Limb (tissue), 2 donors: ENCODE measurements around the gene ZNF695.
A peak's percentile ranks its signal among the peaks of the same experiment; 100 is the strongest.
"Not testable (repeated sequence)": the region's sequence is repeated elsewhere in the genome, so short reads cannot be mapped to it uniquely, and the experiment has no call there.

Experiments used
- DNase-seq, 2 donors: peaks; one replicate each; pipeline ENCODE4 v3.0.0-alpha.2; 2016; ENCODE audit errors: extremely low spot score in 2 of 2

ZNF695 gene

DNA sequence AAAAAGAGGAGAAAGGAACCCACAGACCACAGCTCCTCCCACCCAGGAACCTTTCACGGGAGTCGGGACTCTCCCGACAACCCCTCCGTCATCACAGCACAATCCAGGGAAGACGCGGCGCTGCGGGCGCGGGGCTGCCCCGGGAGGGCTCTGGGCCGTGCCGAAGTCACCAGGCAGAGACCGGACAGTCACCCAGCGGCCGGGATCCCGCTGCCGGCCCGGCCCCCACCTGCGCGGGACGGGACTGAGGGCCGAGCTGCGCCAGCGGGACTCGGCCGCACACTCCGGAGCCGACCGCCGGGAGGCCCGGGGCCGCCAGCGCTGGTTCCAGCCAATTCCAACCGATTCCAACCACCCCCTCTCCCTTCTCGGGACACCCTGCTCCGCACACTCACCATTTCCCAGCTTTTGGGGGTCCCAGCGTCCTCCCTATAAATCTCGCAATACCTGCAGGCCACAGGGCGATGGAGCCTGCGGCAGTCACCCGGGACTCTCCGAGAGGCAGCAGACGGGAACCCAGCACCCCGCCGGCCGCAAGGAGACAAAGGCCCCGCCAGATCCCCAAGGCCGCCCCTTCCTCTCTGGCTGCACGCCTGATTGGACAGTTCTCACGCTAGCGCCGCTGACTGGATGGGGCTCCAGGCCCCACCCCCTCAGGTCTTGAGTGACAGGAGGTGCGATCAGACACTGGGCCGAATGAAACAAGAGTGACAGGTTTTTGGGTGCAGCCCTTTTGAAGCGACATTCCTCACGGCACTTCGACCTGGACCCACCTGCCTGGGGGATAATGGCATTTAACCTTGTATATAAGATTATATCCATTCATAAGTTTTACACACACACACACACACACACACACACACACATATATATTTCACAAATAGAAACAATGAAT is at the start of gene ZNF695:
Gene ZNF695 (minus strand): TSS at position 547 of the 895 bp plus-strand sequence. CDS start 149 bp downstream, at position 398.
- DNase-seq = peak; percentile 93 to 94

DNA sequence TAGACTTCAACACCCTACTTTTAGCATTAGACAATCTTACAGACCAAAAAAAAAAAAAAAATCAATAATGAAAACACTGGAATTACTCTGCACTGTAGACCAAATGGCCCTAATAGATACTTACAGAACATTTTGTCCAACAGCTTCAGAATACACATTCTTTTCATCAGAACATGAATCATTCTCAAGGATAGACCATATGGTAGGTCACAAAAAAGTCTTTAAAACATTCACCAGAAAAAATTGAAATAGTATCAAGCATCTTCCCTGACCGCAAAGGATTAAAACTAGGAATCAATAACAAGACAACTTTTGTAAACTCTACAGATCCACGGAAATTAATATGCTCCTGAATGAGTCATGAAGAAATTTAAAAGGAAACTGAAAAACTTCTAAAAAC is 48.2 kb upstream of the ZNF695 start:
- DNase-seq = no peak

DNA sequence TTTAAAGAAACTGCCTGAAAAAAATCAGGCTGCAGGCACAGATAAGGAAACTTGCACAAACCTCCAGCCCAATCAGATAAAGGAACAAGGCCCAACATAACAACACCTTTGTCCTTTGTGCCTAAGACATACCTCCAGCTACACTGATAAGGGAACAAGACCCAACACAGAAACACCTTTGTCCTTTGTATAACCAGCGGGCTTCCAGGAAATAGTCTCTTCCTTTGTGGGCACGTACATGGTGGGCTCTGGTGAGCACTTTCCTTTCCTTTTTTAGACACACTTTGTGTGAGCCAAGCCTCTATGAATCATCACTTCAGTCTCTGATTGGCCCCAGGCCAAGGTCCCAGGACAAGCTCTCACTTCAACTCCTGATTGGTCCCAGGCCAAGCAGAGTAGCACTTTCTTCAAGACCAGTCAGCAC is 47.1 kb upstream of the ZNF695 start:
- no peak for DNase-seq

DNA sequence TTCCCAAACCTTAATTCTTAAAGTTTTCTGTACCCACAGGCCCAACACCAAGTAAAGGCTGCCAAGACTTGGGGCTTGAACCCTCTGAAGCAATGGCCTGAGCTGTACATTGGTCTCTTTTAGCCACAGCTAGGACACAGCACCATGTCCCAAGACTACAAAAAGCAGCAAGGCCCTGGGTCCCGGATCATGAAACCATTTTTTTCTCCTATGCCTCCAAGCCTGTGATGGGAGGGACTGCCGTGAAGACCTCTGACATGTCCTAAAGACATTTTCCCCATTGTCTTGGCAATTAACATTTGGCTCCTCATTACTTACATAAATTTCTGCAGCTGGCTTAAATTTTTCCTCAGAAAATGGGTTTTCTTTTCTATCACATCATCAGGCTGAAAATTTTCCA is 39.8 kb upstream of the ZNF695 start:
- DNase-seq = no peak

DNA sequence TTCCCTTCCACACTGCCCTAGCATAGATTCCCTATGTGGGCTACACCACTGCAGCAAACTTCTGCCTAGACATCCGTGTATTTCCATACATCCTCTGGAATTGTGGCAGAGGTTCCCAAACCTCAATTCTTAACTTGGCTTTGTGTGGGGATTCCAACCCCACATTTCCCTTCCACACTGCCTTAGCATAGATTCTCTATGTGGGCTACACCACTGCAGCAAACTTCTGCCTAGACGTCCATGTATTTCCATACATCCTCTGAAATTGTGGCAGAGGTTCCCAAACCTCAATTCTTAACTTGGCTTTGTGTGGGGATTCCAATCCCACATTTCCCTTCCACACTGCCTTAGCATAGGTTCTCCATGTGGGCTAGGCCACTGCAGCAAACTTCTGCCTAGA is 39.4 kb upstream of the ZNF695 start:
- DNase-seq = no peak

DNA sequence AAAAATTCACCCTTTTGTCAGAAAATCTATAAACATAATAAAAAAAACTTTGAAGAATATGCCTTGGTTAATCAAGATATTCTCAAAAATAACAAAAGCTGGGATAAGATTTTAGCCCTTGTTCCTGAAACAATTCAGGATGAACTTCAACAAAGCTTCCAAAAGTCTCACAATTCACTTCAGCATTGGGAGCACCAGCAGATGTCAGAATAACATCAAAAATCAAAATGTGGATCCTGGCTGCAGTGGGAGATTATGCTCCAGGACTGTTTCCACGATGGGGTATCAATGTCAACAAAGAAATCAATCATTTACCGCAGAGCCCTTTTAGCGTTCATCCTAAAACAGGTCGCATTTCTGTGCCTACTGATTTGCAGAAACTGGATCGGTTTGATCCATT is 35.5 kb upstream of the ZNF695 start:
- no peak for DNase-seq

DNA sequence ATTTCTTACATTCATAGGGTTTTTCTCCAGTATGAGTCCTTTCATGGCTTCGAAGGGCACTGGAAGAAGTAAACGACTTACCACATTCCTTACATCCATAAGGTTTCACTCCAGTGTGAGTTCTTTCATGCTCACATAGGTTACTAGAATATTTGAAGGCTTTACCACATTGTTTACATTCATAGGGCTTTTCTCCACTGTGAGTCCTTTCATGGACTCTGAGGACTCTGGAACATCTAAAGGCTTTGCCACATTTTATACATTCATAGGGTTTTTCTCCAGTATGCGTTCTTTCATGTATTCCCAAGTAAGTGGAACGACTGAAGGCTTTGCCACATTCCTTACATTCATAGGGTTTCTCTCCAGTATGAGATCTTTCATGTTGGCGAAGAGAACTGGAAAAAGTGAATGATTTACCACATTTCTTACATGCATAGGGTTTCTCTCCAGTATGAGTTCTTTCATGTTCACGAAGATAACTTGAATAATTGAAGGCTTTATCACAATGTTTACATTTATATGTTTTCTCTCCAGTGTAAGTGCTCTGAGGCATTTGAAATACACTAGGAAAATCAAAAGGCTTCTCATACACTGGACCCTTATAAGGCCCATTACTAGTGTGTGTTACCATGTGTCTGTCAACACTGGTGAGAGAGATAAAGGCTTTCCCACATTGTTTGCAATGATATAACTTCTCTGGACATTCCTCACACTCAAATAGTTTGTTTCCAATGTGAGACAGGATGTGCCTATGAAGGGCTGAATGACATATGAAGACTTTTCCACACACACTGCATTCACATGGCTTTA is 29.9 kb upstream of the ZNF695 start:
- no peak for DNase-seq

DNA sequence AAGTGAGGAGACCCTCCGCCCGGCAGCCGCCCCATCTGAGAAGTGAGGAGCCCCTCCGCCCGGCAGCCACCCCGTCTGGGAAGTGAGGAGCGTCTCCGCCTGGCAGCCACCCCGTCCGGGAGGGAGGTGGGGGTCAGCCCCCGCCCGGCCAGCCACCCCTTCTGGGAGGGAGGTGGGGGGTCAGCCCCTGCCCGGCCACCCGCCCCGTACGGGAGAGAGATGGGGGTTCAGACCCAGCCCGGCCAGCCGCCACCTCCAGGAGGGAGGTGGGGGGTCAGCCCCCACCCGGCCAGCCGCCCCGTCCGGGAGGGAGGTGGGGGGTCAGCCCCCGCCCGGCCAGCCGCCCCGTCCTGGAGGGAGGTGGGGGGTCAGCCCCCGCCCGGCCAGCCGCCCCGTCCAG is 24.4 kb upstream of the ZNF695 start:
- DNase-seq = not testable (repeated sequence)

DNA sequence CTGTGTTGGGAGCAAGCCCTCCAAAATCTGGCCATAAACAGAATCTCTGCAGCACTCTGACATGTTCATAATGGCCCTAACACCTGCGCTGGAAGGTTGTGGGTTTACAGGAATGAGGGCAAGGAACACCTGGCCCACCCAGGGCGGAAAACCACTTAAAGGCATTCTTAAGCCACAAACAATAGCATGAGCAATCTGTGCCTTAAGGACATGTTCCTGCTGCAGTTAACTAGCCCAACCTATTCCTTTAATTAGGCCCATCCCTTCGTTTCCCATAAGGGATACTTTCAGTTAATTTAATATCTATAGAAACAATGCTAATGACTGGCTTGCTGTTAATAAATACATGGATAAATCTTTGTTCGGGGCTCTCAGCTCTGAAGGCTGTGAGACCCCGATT is 16.8 kb upstream of the ZNF695 start:
- not testable (repeated sequence) for DNase-seq

DNA sequence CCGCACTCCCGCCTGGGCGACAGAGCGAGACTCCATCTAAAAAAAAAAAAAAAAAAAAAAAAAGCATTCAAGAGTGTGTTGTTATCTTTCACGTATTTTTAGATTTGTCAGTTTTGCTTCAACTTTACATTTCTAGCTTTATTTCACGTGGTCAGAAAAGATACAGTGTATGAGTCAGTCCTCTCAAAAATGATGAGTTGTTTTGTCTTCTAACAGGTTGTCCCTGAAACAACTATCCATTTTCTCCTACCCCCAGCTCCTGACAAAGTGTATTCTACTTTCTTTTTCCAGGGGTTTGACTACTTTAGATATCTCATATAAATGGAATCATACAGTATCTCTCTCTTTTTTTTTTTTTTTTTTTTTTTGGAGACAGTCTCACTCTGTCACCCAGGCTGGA is 5.5 kb upstream of the ZNF695 start:
- DNase-seq = no peak

DNA sequence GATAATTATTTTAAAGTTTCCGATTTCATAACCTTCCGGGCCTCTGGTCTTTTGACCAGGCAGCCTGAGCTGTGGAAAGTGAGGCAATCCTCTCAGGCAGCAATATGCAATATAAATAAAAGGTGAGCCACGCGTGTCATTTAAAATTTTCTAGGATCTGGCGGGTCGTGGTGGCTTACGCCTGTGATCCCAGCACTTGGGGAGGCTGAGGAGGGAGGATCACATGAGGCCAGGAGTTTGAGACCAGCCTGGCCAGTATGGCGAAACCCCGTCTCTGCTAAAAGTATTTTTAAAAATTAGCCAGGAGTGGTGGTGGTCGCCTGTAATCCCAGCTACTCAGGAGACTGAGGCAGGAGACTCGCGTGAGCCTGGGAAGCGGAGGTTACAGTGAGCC is 546 bp upstream of the ZNF695 start:
- no peak for DNase-seq

DNA sequence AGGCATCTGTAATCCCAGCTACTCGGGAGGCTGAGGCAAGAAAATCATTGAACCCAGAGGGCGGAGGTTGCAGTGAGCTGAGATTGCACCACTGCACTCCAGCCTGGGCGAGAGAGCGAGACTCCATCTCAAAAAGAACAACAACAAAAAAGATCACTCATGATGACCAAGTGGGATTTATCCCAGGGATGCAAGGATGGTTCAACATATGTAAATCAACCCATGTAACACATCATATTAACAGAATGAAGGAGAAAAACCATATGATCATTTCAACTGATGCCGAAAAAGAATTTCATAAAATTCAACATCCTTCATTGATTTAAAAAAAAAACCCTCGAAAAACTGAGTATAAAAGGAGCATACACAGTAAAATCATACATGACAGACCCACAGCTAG is 3.8 kb downstream of the ZNF695 start:
- DNase-seq = not testable (repeated sequence)

DNA sequence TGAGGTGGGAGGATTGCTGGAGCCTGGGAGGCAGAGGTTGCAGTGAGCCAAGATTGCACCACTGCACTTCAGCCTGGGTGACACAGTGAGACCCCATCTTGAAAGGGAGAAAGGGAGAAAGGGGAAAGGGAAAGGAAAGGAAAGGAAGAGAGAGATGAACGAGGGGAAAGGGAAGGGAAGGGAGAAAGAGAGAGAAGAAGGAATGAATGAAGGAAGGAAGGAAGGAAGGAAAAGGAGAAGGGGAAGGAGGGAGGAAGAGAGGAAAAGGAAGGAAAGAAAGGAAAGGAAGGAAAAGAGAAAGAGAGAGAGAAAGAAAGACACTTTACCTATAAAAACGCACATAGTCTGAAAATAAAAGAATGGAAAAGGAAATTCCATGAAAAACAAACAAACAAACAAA is 18.0 kb downstream of the ZNF695 start:
- no peak for DNase-seq

DNA sequence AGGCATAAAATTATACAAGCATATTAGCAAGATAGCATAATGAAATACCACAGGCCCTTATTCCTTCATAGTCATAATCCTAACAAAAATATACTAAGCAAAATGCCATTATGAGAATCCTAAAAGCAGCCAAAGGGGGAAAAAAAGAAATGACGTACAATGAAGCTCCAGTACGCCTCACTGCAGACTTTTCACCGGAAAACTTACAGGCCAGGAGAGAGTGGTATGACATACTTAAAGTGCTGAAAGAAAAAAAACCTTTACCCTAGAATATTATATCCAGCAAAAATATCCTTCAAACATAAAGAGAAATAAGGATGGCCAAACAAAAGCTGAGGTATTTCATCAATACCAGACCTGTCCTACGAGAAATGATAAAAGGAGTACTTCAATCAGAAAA is 19.5 kb downstream of the ZNF695 start:
- no peak for DNase-seq

DNA sequence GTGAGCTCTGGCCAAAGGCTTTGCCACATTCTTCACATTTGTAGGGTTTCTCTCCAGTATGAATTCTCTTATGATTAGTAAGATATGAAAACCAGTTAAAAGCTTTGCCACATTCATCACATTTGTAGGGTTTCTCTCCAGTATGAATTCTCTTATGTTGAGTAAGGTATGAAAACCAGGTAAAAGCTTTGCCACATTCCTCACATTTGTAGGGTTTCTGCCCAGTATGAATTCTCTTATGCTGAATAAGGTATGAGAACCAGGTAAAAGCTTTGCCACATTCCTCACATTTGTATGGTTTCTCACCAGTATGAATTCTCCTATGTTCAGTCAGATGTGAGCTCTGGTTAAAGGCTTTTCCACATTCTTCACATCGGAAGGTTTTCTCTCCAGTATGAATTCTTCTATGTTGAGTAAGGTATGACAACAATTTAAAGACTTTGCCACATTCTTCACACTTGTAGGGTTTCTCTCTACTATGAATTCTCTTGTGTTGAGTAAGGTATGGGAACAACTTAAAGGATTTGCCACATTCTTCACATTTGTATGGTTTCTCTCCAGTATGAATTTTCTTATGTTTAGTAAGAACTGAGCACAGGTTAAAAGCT is 20.7 kb downstream of the ZNF695 start:
- no peak for DNase-seq

DNA sequence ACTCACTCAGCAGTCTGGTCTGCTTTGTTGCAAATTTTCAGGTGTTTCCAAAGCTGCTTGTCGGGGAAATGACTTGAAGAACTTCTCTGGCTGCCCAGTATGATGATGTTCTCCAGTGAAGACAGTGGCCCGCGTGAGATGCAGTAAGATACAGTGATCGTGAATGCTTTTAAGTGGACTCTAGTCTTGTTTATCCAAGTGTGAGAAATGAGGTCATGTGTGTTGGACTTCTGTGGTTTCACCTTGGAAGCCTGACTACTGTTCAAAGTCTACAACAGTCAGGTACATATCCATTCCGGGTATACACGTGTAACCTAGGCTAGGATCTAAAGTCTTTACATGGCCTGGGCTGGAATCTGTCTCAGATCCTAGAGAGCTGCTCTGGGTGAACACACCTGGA is 29.1 kb downstream of the ZNF695 start:
- DNase-seq = no peak

DNA sequence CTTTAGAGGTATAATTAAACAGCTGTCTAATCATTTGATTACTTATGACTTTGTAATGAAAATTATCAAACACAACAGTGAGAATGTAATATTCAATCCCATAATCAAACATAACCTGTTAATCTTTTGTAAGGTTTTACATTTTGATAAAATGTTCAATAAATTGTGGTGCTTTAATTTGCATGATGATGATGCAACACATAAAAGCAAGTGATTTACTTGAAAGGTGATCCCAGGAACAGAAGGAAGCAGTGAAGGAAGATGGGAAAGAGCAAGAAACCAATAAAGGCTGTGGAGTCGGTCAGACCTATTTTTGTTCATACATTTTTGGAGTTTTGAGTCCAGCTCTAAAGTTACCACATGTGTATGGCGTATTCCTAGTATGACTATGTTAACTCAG is 29.6 kb downstream of the ZNF695 start:
- DNase-seq = no peak

DNA sequence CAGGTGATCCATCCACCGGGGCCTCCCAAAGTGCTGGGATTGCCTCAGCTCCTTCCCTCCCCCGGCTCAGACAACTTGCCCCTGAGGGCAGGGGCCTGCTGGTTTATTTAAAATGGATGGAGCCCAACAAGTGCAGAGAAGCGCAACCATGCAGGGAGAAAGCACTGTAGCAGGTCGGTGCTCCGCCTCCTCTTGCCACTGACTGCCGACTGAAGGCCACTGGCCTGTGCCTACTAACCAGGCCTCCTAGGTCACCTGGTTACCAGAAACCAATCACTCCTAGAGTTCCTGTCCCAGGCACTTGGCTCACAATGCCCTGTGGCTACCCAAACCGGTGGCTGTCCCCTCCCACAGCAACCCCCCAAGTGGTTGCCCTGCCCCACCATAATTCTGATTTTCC is 35.9 kb downstream of the ZNF695 start:
- no peak for DNase-seq

DNA sequence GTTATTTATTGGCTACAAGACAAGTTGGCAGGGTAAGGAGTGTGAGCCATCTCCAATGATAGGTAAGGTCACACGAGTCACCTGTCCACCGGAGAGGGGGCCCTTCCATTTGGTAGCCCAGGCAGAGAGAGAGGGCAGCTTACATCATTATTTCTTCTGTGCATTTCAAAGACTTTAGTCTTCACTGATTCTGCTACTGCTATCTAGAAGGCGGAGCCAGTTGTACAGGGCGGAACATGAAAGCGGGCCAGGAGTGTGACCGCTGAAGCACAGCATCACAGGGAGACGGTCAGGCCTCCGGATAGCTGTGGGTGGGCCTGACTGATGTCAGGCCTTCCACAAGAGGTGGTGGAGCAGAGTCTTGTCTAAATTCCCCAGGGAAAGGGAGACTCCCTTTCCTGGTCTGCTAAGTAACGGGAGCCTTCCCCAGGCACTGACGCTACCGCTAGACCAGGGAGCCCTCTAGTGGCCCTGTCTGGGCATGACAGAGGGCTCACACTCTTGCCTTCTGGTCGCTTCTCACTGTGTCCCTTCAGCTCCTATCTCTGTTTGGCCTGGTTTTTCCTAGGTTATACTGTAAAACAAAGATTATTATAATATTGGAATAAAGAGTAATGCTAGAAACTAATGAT is 36.7 kb downstream of the ZNF695 start:
- DNase-seq = no peak

DNA sequence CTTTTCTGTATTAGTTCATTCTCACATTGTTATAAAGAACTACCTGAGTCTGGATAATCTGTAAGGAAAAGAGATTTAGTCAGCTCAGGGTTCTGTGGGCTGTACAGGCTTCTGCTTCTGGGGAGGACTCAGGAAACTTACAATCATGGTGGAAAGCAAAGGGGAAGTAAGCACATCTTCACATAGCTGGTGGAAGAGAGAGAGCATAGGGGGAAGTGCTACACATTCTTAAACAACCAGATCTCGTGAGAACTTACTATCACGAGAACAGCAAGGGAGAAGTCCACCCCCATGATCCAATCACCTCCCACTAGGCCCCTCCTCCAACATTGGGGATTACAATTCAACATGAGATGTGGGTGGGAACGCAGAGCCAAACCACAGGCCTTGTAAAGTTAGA is 38.2 kb downstream of the ZNF695 start:
- no peak for DNase-seq

DNA sequence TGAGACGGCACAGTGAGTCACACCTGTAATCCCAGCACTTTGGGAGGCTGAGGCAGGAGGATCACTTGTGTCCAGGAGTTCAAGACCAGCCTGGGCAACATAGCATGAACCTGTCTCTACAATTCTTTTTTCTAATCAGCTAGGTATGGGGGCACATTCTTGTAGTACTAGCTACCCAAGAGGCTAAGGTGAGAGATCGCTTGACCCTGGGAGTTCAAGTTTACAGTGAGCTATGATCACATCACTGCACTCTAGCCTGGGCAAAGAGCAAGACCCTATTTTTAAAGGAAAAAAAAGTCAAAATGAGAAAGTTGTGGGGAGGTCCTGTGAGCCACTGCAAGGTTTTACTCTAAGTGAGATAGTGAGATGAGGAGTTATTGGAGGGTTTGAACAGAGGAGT is 41.4 kb downstream of the ZNF695 start:
- no peak for DNase-seq
